CD14-positive monocyte (primary cell): Measurements from ENCODE around the gene BCL2L1. TPM values are rescaled to one million over a fixed set of nuclear protein-coding genes. Genes with fewer than 3 reads are reported as not detected.

ENCODE experiments used
- DNase-seq, 3 donors: peaks; one replicate each; pipeline ENCODE4 v3.0.0-alpha.2; 2011 to 2022
- H2AFZ ChIP-seq: 2 replicates; pipeline ENCODE4 v1.6.0; 2012; ENCODE audit warnings: mild to moderate bottlenecking, low read depth, low read length, inconsistent platforms; ENCODE audit not compliant: insufficient read depth, poor library complexity, severe bottlenecking
- H3K27ac ChIP-seq, 2 donors: 1 replicate in 1 of 2; 2 replicates in 1 of 2; pipeline ENCODE4 v1.5.1; 2012 to 2013; ENCODE audit warnings: low read length in 2 of 2, control low read depth in 1 of 2, inconsistent platforms in 1 of 2, low read depth in 1 of 2, mild to moderate bottlenecking in 1 of 2
- H3K27me3 ChIP-seq, 2 donors: one replicate each; pipeline versions ENCODE4 v1.6.0 to v1.6.1; 2011 to 2013; ENCODE audit warnings: low read length in 2 of 2; ENCODE audit not compliant: control insufficient read depth in 2 of 2, insufficient read depth in 2 of 2
- H3K36me3 ChIP-seq, 2 donors: replicated peaks in 1 of 2; 1 replicate in 1 of 2; 2 replicates in 1 of 2; pipeline versions ENCODE4 v1.5.1 to v1.6.1; 2012 to 2013; ENCODE audit warnings: low read length in 2 of 2, control low read depth in 1 of 2, inconsistent platforms in 1 of 2, mild to moderate bottlenecking in 1 of 2; ENCODE audit not compliant: insufficient read depth in 2 of 2, control insufficient read depth in 1 of 2
- H3K4me1 ChIP-seq, 2 donors: 1 replicate in 1 of 2; 2 replicates in 1 of 2; pipeline versions ENCODE4 v1.5.1 to v1.6.1; 2012 to 2013; ENCODE audit warnings: low read length in 2 of 2, control low read depth in 1 of 2, inconsistent platforms in 1 of 2, mild to moderate bottlenecking in 1 of 2, moderate library complexity in 1 of 2; ENCODE audit not compliant: insufficient read depth in 2 of 2, control insufficient read depth in 1 of 2
- H3K4me2 ChIP-seq: replicated peaks from 2 replicates; pipeline ENCODE3; 2012; ENCODE audit warnings: low read length, moderate library complexity, mild to moderate bottlenecking; ENCODE audit not compliant: poor library complexity, severe bottlenecking; ENCODE audit errors: extremely low read depth
- H3K4me3 ChIP-seq, 3 experiments: fragments of 200-600 bp in 1 of 3; sonication (generic) in 1 of 3; replicated peaks in 1 of 3; 1 replicate in 2 of 3; 2 replicates in 1 of 3; pipeline ENCODE4 v1.5.1; 2011 to 2013; ENCODE audit warnings: low read length in 3 of 3, mild to moderate bottlenecking in 3 of 3, control low read depth in 2 of 3, low read depth in 2 of 3, inconsistent platforms in 1 of 3, moderate library complexity in 1 of 3
- H3K79me2 ChIP-seq: 2 replicates; pipeline ENCODE4 v1.6.0; 2012; ENCODE audit warnings: mild to moderate bottlenecking, control low read depth, inconsistent platforms, low read length, moderate library complexity; ENCODE audit not compliant: insufficient read depth
- H3K9ac ChIP-seq: 2 replicates; pipeline ENCODE4 v1.6.0; 2017; ENCODE audit warnings: low read length, mild to moderate bottlenecking; ENCODE audit not compliant: insufficient read depth, poor library complexity, severe bottlenecking
- H3K9me3 ChIP-seq, 2 donors: replicated peaks in 1 of 2; 1 replicate in 1 of 2; 2 replicates in 1 of 2; pipeline versions ENCODE4 v1.5.1 to v1.6.1; 2012 to 2013; ENCODE audit warnings: low read length in 2 of 2, control low read depth in 1 of 2; ENCODE audit not compliant: control insufficient read depth in 1 of 2, insufficient read depth in 1 of 2
- H4K20me1 ChIP-seq: 2 replicates; pipeline ENCODE4 v1.6.0; 2012; ENCODE audit warnings: mild to moderate bottlenecking, low read length, control low read depth, moderate library complexity; ENCODE audit not compliant: insufficient read depth
- H3K27ac Mint-ChIP-seq, 7 donors: one replicate each; pipeline ENCODE4 v1.8.0; 2020; ENCODE audit warnings: mild to moderate bottlenecking in 7 of 7, mixed read lengths in 7 of 7, moderate library complexity in 6 of 7, inconsistent platforms in 2 of 7
- H3K27me3 Mint-ChIP-seq, 3 donors: one replicate each; pipeline ENCODE4 v1.8.0; 2021 to 2022; ENCODE audit warnings: low read depth in 3 of 3, mild to moderate bottlenecking in 3 of 3, mixed read lengths in 3 of 3, moderate library complexity in 3 of 3, inconsistent platforms in 1 of 3
- H3K36me3 Mint-ChIP-seq, 2 donors: one replicate each; pipeline ENCODE4 v1.8.0; 2020; ENCODE audit warnings: mixed read lengths in 2 of 2, inconsistent platforms in 1 of 2, mild to moderate bottlenecking in 1 of 2
- H3K4me1 Mint-ChIP-seq: one replicate; pipeline ENCODE4 v1.8.0; 2020; ENCODE audit warnings: mild to moderate bottlenecking, mixed read lengths
- H3K4me3 Mint-ChIP-seq, 2 donors: one replicate each; pipeline ENCODE4 v1.8.0; 2020; ENCODE audit warnings: mild to moderate bottlenecking in 2 of 2, mixed read lengths in 2 of 2, moderate library complexity in 1 of 2
- H3K9me3 Mint-ChIP-seq, 7 donors: one replicate each; pipeline ENCODE4 v1.8.0; 2020 to 2022; ENCODE audit warnings: mixed read lengths in 7 of 7, mild to moderate bottlenecking in 6 of 7, moderate library complexity in 6 of 7, inconsistent platforms in 2 of 7
- CTCF ChIP-seq: fragments of 200-600 bp; IDR thresholded peaks from one replicate; pipeline ENCODE4 v1.8.0; 2022; ENCODE audit warnings: antibody characterized with exemption, mild to moderate bottlenecking
- WGBS: methylation state at CpG from one replicate; pipeline ENCODE4 v1.1.5; 2013; ENCODE audit warnings: missing lambda C conversion rate; ENCODE audit not compliant: insufficient coverage; 5-methylcytosine and 5-hydroxymethylcytosine counted together
- intact Hi-C, 2 donors: fragments of 100-400 bp; cut with micrococcal nuclease; formaldehyde crosslinking; loops; one replicate each; pipeline versions ENCODE4 v1.15.0 to v1.15.1; 2023
- polyA plus RNA-seq, 3 donors: library from polyadenylated mRNA; depleted of rRNA in 1 of 3; unstranded in 2 of 3; stranded (reverse) in 1 of 3; fragments of 300-500 nt in 2 of 3; fragments of >200 nt in 1 of 3; fragmentation: Illumina TruSeq in 2 of 3; gene quantifications; 1 replicate in 2 of 3; 2 replicates in 1 of 3; pipeline ENCODE4 v1.2.3, GENCODE V29; 2012 to 2021

The BCL2L1 gene
- polyA plus RNA-seq, 3 donors = 12.4 to 16.8 (median 14.3) TPM

DNA sequence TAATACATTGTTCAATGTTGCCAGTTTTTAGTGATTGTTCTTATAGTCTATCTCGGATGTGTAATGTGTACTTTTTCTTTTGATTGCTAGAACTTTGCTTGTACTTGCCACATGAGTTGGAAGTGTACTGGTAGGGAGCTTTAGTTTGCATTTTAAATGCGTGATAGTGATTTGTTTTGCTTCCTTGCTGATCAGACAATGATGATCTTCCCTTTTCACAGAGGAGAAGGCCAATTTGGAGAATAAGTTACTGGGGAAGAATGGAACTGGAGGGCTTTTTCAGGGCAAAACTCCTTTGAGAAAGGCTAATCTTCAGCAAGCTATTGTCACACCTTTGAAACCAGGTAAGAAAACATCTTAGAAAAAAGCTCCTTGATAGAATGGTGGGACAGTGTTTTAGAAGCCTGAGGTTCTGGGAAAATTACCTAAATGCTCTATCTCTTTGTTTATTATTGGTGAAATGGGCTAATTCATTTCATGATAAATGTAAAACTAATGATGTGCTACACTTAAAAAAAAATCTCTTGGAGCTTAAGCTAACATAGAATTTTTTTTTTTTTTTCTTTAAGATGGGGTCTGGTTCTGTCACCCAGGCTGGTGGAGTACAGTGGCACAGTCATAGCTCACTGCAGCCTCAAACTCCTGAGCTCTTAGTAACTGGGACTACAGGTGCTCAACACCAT is 37.3 kb upstream of the BCL2L1 start:
- peak overlapping the region in 3 of 7 donors; percentile 10 to 71 (median 22) for H3K27ac Mint-ChIP-seq
- peaks cover 90% of the 10 kb centered on the region for H3K79me2 ChIP-seq

GRCh38 chr20:31758991-31759390 is 36.3 kb upstream of the BCL2L1 start:
- Histone ChIP-seq H3K27me3 (no peaks in the 10 kb centered on the region), H3K9me3 (no peaks in the 10 kb centered on the region), H3K79me2 (peaks cover 90% of the 10 kb centered on the region), H4K20me1 (no peaks in the 10 kb centered on the region), H3K27ac (no peak overlapping the region), H3K4me3 (no peak overlapping the region), H3K36me3 (peaks cover 46 to 73% of the 10 kb centered on the region in 2 donors), H3K4me2 (no peak overlapping the region), H3K9ac (no peak overlapping the region), H2AFZ (no peak overlapping the region), H3K4me1 (no peaks in the 10 kb centered on the region)
- intact Hi-C loops = no loop called here
- peaks cover 34 to 69% of the 10 kb centered on the region in 2 donors for H3K36me3 Mint-ChIP-seq
- no peaks in the 10 kb centered on the region for H3K9me3 Mint-ChIP-seq
- H3K27ac Mint-ChIP-seq = peak overlapping the region in 3 of 7 donors; percentile 10 to 38 (median 28)
- no peak for DNase-seq
- no peak for TF ChIP-seq CTCF
- H3K27me3 Mint-ChIP-seq = no peaks in the 10 kb centered on the region
- no peak overlapping the region for H3K4me3 Mint-ChIP-seq
- H3K4me1 Mint-ChIP-seq = no peaks in the 10 kb centered on the region

More for the DNA sequence above, 37.3 kb upstream of the BCL2L1 start:
- intact Hi-C loops = no loop called here
- Mint-ChIP-seq H3K4me3 (no peak overlapping the region), H3K27me3 (no peaks in the 10 kb centered on the region), H3K4me1 (no peaks in the 10 kb centered on the region), H3K36me3 (peaks cover 41 to 74% of the 10 kb centered on the region in 2 donors), H3K9me3 (no peaks in the 10 kb centered on the region)
- H3K27me3 ChIP-seq = no peaks in the 10 kb centered on the region
- no peak for TF ChIP-seq CTCF
- DNase-seq = no peak
- no peak overlapping the region for H2AFZ ChIP-seq
- H3K9ac ChIP-seq = no peak overlapping the region
- H3K4me2 ChIP-seq = no peak overlapping the region
- no peaks in the 10 kb centered on the region for H4K20me1 ChIP-seq
- no peak overlapping the region for H3K4me3 ChIP-seq
- no peaks in the 10 kb centered on the region for H3K9me3 ChIP-seq
- WGBS = 100% methylated on average over 1 of the region's 2 CpGs
- H3K4me1 ChIP-seq = no peaks in the 10 kb centered on the region
- H3K27ac ChIP-seq = peak overlapping the region in 1 of 2 donors; percentile 26
- peaks cover 46 to 78% of the 10 kb centered on the region in 2 donors for H3K36me3 ChIP-seq
